ENCODE results near the gene GPRIN3.

- TF ChIP-seq CTCF (IDR thresholded peaks at IDR 0.05) = no peak
- TF ChIP-seq EZH2 (IDR thresholded peaks at IDR 0.05; ENCODE audit: borderline replicate concordance, insufficient read depth, low read depth, low read length, poor library complexity, severe bottlenecking) = no peak
These were observed 12.2 kb upstream of the GPRIN3 start for GRCh38 chr4:89319756-89320155.
